GM21367 (cell line): ENCODE measurements around the gene LIG3.
"Not testable (repeated sequence)": the region's sequence is repeated elsewhere in the genome, so short reads cannot be mapped to it uniquely, and the experiment has no call there.

Experiments
- ATAC-seq: cut with Tn5 transposase; IDR thresholded peaks from one replicate; pipeline ENCODE4 v1.9.1; 2021; ENCODE audit not compliant: unreplicated experiment

The LIG3 gene

DNA sequence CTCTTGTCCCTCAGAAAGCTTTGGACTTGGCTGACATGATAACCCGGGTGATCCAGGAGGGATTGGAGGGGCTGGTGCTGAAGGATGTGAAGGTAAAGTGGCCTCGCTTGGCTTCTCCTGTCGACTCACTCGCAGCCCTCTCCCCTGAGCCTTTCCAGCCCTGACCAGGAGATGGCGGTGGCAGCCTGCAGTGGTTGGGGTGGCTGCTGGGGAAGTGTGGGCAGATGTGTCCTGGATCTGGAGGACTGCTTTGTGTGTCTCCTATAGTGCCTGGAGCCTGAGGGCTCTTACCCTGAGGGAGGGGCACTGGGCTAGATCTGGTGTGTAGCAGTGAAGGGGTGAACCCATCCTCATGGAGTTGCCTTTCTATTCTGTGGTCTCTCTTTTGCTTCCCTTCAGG, 17.9 kb downstream of the LIG3 start:
- no peak for ATAC-seq

DNA sequence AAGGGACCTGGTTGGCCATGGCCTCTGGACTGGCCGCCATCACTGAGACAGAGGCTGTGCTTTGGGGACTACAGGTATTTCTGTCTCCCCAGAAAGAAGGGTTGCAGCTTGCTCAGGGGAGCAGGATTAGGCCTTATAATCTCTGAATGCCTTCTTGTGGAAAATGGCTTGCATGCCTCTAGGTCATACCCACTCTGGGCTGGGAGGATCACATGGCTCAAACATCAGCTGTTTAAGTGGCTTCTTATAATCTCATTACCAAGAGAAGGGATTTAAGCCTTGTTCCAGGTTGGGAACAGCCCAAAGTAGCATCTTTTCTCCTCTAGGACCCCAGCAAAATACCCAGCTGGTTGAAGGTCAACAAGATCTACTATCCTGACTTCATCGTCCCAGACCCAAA, 19.1 kb downstream of the LIG3 start:
- no peak for ATAC-seq

DNA sequence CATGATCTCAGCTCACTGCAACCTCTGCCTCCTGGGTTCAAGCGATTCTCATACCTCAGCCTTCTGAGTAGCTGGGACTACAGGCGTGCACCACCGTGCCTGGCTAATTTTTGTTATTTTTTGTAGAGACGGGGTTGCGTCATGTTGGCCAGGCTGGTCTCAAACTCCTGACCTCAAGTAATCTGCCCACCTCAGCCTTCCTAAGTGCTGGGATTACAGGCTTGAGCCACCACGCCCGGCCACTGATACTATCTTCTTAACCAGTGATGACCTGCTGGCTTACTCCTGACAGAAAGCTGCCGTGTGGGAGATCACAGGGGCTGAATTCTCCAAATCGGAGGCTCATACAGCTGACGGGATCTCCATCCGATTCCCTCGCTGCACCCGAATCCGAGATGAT, 20.7 kb downstream of the LIG3 start:
- ATAC-seq: not testable (repeated sequence)

DNA sequence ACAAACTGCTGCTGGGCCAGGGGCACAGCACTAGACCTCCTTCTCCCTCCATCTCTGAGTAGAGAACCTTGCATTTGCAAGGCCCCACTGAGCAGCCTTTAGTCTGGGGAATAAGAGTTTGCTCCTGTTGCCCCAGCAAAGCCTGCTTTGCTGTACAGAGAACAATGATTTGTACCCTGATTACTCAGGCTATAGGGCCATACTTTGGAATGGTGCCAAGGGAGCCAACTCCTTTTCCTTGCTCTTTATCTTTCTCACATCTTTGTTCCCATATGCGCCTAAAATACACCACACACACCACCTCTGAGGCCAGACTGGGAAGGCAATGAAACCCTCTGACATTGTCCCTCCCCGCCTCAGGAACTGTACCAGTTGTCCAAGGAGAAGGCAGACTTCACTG, 21.2 kb downstream of the LIG3 start:
- no peak for ATAC-seq

DNA sequence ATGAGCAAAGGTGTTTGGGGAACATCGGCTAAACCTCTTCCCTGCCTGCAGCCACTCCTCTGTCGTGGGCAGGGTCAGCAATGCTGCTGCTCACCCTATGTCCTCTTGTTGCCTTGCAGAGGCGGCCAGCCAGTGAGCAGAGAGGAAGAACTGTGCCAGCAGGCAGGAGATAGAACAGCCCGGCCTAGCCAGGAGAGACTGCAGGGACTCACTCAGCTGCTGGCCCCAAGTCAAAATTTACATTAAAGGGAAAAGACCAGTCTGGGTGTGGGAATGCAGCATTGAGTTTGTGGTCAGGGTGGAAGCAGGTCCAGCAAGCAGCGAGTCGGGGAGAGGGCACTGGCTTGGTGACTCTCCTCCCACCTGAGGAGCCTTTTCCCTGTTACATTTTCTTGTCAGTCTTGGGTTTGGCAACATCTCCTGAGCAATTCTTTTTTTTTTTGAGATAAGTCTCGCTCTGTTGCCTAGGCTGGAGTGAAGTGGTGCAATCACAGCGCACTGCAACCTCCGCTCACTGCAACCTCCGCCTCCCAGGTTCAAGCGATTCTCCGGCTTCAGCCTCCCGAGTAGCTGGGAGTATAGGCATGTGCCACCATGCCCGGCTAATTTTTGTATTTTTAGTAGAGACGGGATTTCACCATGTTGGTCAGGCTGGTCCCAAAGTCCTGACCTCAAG, 22.7 kb downstream of the LIG3 start:
- no peak for ATAC-seq

DNA sequence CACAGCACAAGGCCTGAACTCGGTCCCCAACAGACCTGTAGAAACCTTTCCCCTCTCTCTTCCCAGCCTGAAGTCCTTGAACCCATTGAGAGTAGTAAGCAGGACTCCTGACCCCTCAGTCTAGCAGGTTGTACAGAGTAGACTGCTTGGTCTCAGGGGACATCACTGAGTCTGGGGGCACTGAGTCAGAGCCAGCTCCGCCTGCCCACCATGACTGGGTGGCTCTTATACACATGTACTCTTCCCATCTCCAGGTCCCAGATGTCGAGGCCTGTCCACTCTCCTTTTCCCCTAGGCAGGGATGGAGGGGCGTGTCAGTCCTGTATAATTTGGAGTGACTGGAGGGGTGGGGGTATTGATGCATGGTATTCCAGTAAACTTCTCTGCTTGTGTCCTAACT, 23.5 kb downstream of the LIG3 start:
- ATAC-seq: no peak

DNA sequence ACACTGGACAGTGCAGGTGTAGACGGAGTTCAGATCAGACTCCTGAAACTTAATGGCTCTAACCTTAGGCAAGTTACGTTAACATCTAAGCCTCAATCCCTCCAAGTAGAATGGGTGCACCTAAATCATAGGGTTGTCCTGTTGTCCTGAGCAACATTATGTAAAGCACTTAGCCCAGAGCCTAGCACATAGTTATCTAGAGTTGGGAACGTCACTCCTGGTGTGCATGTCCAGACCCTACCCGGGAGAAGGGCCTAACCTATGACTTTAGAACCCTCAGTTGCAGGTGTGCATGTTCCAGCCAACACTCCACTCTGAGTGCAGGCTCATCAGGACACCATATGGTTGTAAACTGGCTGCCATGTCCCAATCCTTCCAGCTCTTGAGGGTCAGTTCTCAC, 26.0 kb downstream of the LIG3 start:
- no peak for ATAC-seq

DNA sequence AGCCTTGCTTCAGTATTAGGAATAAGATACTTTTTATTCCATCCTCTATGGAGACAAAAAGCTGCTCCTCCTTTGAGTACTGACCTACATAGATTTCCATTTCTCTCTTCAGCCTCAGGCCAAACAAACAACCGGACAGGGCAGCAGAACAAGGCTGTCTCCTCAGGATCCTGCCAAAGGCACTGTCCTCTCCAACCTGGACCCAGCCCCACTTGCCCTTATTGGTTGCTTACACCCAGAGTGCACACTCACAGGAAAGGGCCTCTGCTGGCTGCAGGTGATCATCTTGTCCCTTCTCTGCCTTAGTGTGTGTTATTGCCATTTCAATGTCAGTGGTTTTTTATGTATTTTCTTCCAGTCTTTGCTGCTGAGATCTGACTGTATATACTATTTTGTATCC, 26.6 kb downstream of the LIG3 start:
- no peak for ATAC-seq

DNA sequence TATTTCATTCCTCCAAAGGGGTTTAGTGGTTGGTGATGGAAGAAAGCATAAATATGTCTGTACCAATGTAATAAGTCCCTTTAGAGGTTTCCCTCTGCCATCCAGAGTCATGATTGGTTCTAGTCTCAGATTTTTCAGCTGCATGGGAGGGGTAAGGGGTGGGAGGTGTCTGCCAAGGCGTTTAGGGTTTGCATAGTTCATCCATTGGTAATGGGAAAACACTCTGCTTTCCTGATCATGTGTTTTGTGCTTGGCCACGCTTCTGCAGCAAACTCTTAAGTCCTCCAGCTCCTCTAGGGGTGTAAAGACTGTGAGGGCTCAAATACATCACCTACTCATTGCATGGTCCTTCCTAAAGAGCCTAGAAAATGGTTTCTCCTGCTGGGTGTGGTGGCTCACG, 29.8 kb downstream of the LIG3 start:
- ATAC-seq: no peak

DNA sequence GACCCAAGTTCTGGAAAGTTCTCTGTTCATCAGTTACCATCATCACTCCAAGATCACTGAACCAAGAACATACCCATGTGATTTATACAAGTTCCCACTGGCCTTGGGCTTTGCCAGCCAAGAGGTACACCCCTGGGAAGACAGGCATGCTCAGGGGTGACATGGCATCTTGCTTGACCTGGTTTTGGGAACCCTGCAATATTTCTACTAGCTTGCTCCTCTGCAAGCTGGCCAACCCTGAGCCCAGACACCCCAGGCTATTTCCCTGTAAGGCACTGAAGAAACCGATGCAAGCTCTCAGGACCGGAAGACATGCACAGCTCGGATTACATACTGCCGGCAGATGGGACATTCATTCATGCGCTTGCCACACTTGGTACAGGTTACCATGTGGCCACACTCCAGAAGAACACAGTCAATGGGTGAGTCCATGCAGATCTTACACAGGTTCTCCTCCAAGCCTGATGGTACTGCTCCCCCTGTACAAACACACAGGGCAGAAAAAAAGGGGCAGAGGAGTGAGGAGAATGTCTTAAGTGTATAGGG, 31.4 kb downstream of the LIG3 start:
- ATAC-seq: no peak

DNA sequence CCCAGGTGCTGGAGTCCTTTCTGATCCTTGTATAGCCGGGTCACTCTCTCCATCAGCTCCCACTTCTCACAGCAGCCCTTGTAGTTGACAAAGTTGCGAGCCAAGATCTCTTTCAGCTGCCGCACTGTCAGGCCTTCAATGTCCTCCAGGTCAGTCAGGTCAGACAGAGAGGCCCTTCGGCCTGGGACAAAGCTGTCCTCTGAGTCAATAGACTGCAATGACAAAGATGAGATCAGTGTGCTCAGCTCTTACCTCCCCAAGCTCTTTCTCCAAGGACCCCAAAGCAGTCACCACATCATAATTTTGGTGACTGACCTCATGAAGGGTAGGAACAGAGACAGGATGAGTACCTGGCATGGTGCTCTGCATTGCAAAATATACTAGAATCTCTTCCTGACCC, 36.1 kb downstream of the LIG3 start:
- ATAC-seq: no peak

DNA sequence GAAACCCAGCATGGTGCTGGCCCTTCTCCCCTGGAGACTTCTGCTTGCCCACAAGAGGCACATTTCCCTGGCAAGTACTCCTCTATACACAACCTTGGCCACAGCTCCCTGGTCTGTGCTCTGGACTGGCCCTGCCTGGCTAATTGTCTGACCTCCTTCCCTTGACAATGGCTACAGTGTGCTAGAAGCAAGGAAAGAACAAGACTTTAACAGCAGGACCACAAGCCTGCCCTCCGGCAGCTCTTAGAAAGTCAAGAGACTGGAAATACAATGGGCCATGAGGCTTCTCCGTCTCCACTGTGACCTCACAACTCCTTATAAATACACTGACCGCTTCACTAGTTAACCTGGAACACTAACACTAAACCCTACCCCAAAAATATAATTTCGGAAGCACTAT, 36.7 kb downstream of the LIG3 start:
- ATAC-seq: no peak

DNA sequence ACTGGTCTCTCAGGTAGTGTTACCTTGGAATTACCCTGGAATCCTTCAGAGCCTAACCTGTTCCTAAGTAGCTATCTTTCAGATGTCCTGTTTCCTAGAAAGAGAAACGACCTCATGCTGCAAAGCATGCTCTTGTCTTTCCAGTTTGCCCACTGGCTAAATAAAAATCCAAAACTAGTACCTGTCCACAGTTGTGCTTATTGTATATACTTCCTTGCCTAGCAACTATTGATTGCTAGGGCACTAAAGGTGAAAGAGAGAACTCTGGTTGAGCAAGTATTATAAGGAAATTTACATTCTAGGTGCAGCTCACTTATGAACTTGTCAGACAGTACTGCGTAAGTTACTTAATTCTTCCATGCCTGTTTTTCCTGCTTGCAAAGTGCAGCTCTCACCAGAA, 38.5 kb downstream of the LIG3 start:
- no peak for ATAC-seq

DNA sequence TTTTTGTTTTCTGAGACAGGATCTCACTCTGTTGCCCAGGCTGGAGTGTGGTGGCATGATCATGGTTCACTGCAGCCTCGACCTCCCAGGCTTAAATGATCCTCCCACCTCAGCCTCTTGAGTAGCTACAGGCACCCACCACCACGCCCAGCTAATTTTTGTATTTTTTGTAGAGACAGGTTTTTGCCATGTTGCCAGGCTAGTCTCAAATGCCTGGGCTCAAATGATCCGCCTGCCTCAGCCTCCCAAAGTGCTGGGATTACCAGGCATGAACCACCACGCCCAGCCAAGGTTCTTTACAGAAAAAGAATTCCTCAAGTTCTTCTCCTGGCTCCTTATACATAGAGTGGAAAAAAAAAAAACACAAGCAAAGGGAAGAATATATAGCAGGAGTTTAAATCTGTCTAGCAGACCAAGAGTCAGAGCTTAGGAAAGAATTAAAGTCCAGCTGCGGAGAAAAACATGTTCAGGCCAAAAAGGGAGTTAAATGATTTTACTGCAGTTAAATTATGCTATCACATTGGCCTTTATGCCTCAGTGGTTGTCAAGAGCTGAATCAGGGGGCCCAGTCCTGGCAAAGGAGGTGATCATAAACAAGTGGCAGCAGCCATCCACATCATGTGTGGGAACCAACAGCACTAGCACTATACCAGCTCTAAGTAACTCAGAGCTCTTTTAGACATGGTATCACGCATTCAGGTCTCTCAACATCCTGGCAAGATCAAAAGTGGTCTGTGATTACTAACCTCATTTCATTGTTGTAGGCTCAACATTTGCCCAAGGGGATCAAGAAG, 39.3 kb downstream of the LIG3 start:
- no peak for ATAC-seq

DNA sequence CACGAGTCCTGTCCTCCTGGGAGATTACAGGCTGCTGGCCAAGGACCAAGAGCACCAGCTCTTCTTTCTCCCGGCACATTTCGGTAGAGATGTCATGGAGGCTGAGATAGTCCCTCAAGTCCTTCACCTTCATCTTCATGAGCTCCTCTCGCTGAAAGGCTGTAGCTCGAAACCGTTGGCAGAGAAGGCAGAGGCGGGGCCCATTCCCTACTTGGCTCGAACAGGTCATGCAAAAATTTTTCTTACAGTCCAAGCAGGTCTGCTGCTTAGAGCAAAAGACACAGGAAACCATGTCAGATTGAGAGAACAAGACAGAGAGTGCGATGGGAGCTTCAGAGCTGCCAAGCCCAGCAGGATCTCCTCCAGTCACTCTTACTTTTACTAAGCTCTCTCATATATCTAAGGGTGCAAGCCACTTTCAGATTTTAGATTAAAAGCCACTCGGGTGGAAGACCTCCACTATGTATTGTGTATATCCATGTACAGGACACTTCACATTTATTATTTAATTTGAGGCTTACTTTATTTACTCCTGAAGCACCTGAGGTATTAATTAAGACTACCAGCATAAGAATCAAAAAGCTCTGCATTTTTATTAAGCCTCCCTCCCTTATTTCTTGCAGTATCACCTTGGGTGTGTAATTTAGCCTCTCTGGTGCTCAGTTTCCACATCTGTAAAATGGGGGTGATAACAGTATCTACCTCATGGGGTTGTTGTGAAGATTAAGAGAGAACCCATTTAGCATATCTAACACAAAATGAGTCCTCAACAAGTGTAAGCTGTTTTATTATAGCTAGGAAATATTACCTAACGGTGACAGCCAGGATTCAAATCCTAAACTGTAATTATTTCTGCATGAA, 41.4 kb downstream of the LIG3 start:
- ATAC-seq: no peak

DNA sequence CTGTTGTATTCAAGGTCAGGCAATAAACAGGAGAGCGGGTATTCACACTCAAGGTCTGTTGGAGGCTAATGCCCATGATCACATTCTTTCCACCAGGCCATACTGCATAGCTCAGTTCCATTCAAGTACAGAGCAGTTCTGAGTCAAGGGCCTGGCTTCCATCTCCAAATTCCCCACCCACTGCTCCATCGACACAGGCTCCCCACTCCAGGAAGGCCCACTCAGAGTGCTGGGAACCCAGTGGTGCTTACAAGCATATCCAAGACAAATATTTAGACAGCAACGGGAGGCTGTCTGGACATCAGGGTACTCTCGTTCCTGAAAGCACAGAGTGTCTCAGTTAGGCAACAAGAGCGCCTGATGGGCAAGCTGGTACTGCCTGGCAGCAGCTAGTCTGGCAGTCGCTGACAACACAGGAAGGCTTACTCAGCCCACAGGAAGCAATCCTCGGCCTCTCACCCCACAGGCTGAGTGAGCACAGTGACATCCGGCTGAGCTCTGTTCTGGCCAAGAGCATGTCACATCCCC, 42.3 kb downstream of the LIG3 start:
- ATAC-seq: no peak

DNA sequence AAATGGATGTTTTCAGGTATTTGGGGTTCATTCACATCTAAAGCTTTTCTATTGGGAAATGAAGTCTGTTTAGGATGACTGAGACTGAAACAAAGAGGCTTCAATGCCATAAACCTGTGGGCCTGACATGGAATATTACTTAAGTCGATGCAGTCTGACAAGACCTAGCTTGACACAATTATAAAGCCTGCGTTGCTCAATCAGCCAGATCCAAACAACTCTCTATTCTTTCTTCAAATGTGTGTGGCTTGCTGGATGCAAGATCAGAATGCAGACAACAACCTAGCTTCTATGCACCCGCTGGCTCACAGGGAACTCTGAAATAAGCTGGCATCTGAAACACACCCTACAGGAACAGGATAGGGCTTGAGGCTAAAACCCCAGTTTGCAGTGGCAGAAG, 43.2 kb downstream of the LIG3 start:
- ATAC-seq: no peak

DNA sequence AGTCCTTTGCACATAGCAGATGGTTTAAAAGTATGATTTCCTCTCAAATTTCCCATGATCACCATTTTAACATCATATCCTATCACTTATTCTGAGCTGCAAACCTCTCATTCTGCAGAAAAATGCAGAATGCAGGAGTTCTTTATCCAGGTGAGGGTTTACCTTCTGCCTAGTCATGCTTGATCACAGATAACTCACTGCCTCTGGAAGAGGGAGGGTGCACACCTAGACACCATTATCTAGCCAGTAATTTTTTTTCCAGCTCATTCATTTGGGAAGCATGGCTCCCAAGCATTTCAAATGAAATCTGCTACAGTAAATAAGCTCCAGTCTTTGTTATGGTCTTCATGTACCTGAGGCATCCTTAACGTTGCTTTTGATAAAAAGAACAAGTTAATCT, 45.2 kb downstream of the LIG3 start:
- ATAC-seq: no peak

DNA sequence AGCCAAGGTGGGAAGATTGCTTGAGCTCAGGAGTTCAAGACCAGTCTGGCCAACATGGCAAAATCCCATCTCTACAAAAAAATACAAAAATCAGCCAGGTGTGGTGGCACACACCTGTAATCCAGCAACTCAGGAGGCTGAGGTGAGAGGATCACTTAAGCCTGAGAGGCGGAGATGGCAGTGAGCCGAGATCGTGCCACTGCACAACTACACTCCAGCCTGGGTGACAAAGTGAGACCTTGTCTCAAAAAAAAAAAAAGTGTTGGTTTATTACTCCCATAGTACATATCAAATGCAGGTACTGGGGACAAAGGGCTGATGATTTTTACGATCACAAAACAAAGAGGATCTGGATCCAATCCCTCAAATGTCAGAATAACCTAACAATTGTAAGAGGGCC, 47.8 kb downstream of the LIG3 start:
- ATAC-seq: not testable (repeated sequence)

DNA sequence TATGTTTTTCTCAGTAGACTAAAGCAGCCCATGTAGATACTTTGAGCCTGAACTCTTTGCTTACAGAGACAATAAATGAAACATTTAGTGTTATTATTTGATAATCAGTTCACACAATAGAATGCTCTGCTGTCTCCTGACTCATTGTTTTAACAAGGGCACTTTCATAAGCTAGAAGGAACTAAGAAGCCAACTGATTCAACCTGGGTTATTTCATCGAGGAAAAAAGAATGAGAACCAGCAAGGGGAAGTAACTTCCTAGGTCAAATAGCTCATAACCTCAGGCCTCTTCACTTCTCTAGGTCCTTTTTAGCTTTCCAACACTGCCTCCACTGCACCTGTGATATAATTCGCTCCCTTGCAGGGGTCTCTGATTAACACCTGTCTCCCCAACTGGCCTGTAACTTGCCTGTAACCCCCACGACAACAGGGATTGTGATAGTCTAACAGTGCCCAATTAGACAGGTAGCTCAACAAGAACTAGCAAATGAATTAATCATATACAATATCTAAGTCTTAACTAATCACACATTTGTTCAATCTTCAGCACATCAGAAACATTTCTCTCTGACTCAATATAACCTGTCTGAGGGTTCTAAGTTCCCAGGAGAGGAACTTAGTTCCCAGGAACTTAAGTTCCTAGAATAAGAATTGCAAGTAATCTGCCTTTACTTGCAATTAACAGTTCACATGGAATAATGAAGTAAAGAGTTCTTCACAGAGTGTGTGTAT, 48.4 kb downstream of the LIG3 start:
- ATAC-seq: no peak

DNA sequence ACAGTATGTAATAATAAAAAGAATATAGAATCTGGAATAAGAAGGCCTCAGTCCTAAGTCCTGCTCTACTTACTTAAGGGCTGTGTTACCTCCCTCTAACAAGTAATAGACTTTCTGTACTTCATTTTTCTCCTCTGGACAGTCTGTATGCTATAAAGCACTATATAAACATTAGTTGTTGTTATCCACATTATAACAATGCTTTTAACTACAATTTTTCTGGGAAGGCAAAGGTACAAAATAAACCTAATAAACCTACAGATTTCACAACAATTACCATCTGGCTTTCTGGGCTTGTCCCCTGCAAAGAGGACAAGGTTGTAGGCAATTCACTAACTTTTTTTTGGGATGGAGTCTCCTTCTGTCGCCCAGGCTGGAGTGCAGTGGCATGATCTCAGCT, 50.5 kb downstream of the LIG3 start:
- no peak for ATAC-seq
